SU-DHL-6 (cell line): ENCODE data around the gene ZNF552.
"Not testable (repeated sequence)": the region's sequence is repeated elsewhere in the genome, so short reads cannot be mapped to it uniquely, and the experiment has no call there.

Experiments
- H2AFZ ChIP-seq: fragments of 200-600 bp; sonication (generic); 2 replicates; pipeline ENCODE4 v1.6.1; 2014; ENCODE audit warnings: low read depth, mild to moderate bottlenecking, moderate library complexity, mixed read lengths, antibody characterized with exemption, low read length; ENCODE audit not compliant: severe bottlenecking
- H3F3A ChIP-seq: fragments of 200-600 bp; shearing (Covaris generic); 2 replicates; pipeline ENCODE4 v1.6.0; 2016; ENCODE audit warnings: antibody characterized with exemption, mild to moderate bottlenecking; ENCODE audit not compliant: insufficient read depth
- H3K27ac ChIP-seq: fragments of 200-600 bp; sonication (generic); 2 replicates; pipeline ENCODE4 v1.5.1; 2016; ENCODE audit warnings: low read depth, mild to moderate bottlenecking, low read length, moderate library complexity, mixed read lengths
- H3K27me3 ChIP-seq: fragments of 200-600 bp; sonication (generic), shearing (Covaris generic); 2 replicates; pipeline ENCODE4 v1.6.0; 2014; ENCODE audit warnings: mild to moderate bottlenecking, low read length
- H3K36me3 ChIP-seq: fragments of 200-600 bp; sonication (generic); 2 replicates; pipeline ENCODE4 v1.6.1; 2014; ENCODE audit warnings: mild to moderate bottlenecking, low read length, mixed read lengths
- H3K4me2 ChIP-seq: fragments of 300-600, 200-600 bp; shearing (Covaris generic), sonication (generic); 2 replicates; pipeline ENCODE4 v1.6.0; 2014; ENCODE audit warnings: low read length, low read depth, mild to moderate bottlenecking; ENCODE audit not compliant: poor library complexity, severe bottlenecking
- H3K4me3 ChIP-seq: fragments of 200-600 bp; sonication (generic); 2 replicates; pipeline ENCODE4 v1.5.1; 2014; ENCODE audit warnings: antibody characterized with exemption, low read length, mild to moderate bottlenecking, mixed read lengths; ENCODE audit not compliant: insufficient read depth, poor library complexity, severe bottlenecking
- H3K79me2 ChIP-seq: fragments of 200-600 bp; sonication (generic); 2 replicates; pipeline ENCODE4 v1.6.1; 2014; ENCODE audit warnings: mild to moderate bottlenecking, low read length, moderate library complexity; ENCODE audit not compliant: insufficient read depth
- H3K9ac ChIP-seq: fragments of 200-600 bp; sonication (generic); 2 replicates; pipeline ENCODE4 v1.7.0; 2014; ENCODE audit warnings: mild to moderate bottlenecking, low read length
- H3K9me2 ChIP-seq: fragments of 200-600 bp; sonication (generic); replicated peaks from 2 replicates; pipeline ENCODE4 v1.6.1; 2014; ENCODE audit warnings: low read length; ENCODE audit not compliant: insufficient read depth
- H3K9me3 ChIP-seq: fragments of 200-600 bp; sonication (generic); 2 replicates; pipeline ENCODE4 v1.6.1; 2014; ENCODE audit warnings: low read length, mixed read lengths; ENCODE audit not compliant: insufficient read depth
- H4K20me1 ChIP-seq: fragments of 200-600 bp; sonication (generic); 2 replicates; pipeline ENCODE4 v1.6.1; 2014; ENCODE audit warnings: low read depth, mild to moderate bottlenecking, antibody characterized with exemption, low read length, moderate library complexity, mixed read lengths
- CTCF ChIP-seq: fragments of 200-600 bp; sonication (generic); IDR thresholded peaks from one replicate; pipeline ENCODE4 v1.5.1; 2017; ENCODE audit warnings: antibody characterized with exemption, mild to moderate bottlenecking, low read length, moderate library complexity; ENCODE audit not compliant: insufficient read depth, poor library complexity, severe bottlenecking
- EZH2phosphoT487 ChIP-seq: fragments of 200-600 bp; sonication (generic), shearing (Covaris generic); conservative IDR thresholded peaks from 2 replicates; pipeline ENCODE4 v1.6.1; 2018; ENCODE audit warnings: mild to moderate bottlenecking, antibody characterized with exemption, low read length, moderate library complexity, mixed read lengths

The ZNF552 gene

GRCh38 chr19:57802269-57802668 lies 12.4 kb downstream of the ZNF552 start:
- TF ChIP-seq EZH2phosphoT487 = no peak
- no peak for TF ChIP-seq CTCF
- Histone ChIP-seq H3K9me2 (no peaks in the 10 kb centered on the region), H3K4me3 (no peak overlapping the region), H3K9me3 (no peaks in the 10 kb centered on the region), H3K27me3 (no peaks in the 10 kb centered on the region), H3F3A (peaks cover 9% of the 10 kb centered on the region; the same call in 1 of the 2 replicates), H2AFZ (no peak overlapping the region), H3K27ac (peak overlapping the region; percentile 46), H3K9ac (no peak overlapping the region), H4K20me1 (no peaks in the 10 kb centered on the region), H3K36me3 (no peaks in the 10 kb centered on the region), H3K79me2 (peaks cover 14% of the 10 kb centered on the region), H3K4me2 (peak overlapping the region; percentile 20)

- H3K9me3 ChIP-seq = no peaks in the 10 kb centered on the region
- TF ChIP-seq CTCF = no peak
- TF ChIP-seq EZH2phosphoT487 = no peak
- H3F3A ChIP-seq = peaks cover 9% of the 10 kb centered on the region; the same call in 1 of the 2 replicates
- no peaks in the 10 kb centered on the region for H3K36me3 ChIP-seq
- H3K9ac ChIP-seq = no peak overlapping the region
- H4K20me1 ChIP-seq = no peaks in the 10 kb centered on the region
- H3K9me2 ChIP-seq = no peaks in the 10 kb centered on the region
- no peak overlapping the region for H3K4me3 ChIP-seq
- no peak overlapping the region for H3K4me2 ChIP-seq
- H3K79me2 ChIP-seq = peaks cover 9% of the 10 kb centered on the region
- no peaks in the 10 kb centered on the region for H3K27me3 ChIP-seq
- no peak overlapping the region for H3K27ac ChIP-seq
- no peak overlapping the region for H2AFZ ChIP-seq
Measured at GRCh38 chr19:57800696-57801095, 14.0 kb downstream of the ZNF552 start.

GRCh38 chr19:57796580-57796979 lies 18.1 kb downstream of the ZNF552 start:
- peaks cover 10% of the 10 kb centered on the region; the same call in 1 of the 2 replicates for H3K79me2 ChIP-seq
- H3K36me3 ChIP-seq, H3K9me2 ChIP-seq, H3K4me2 ChIP-seq, H3K4me3 ChIP-seq, H3K27me3 ChIP-seq, H3K9me3 ChIP-seq, H3K27ac ChIP-seq, H2AFZ ChIP-seq, H4K20me1 ChIP-seq, H3K9ac ChIP-seq, H3F3A ChIP-seq: not testable (repeated sequence)

GRCh38 chr19:57789288-57789687 lies 25.4 kb downstream of the ZNF552 start:
- Histone ChIP-seq H3K36me3 (no peaks in the 10 kb centered on the region), H3K9ac (no peak overlapping the region)

More at GRCh38 chr19:57789288-57789687, 25.4 kb downstream of the ZNF552 start:
- Histone ChIP-seq H3K9me3 (no peaks in the 10 kb centered on the region), H3F3A (no peaks in the 10 kb centered on the region), H3K4me3 (no peak overlapping the region), H2AFZ (no peak overlapping the region), H4K20me1 (no peaks in the 10 kb centered on the region), H3K79me2 (peaks cover 34% of the 10 kb centered on the region), H3K4me2 (no peak overlapping the region), H3K9me2 (no peaks in the 10 kb centered on the region), H3K27ac (no peak overlapping the region), H3K27me3 (no peaks in the 10 kb centered on the region)
- TF ChIP-seq CTCF = no peak
- no peak for TF ChIP-seq EZH2phosphoT487
